NCI-H69 (cell line): ENCODE data around the gene CXXC1.
"Not testable (repeated sequence)": the region's sequence is repeated elsewhere in the genome, so short reads cannot be mapped to it uniquely, and the experiment has no call there.

Source experiments
- DNase-seq: peaks from one replicate; lab custom pipeline; 2025; lab: John Stamatoyannopoulos, UW

The CXXC1 gene

DNA sequence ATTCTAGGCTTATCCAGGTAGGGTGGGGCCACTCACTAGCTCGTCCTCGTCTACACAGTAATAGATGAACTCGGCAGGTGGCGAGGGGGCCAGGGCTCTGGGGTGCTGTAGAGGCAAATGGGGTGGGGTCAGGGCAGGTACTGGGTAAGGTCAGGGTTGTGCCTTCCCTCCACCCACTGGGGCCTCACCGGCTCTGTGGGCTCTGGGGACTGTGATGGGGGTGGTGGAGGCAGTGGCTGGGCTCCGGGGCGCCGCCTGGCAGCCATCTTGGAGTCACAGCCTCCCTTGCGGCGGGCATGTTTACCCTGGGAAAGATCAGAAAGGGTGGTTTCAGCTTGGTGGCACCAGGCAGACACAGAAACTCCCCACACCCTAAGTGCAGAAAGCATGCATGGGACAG is 12.6 kb downstream of the CXXC1 start:
- no peak for DNase-seq

- no peak for DNase-seq
Observed at GRCh38 chr18:50274044-50274442, 13.4 kb downstream of the CXXC1 start.

- DNase-seq, result no peak
Observed at GRCh38 chr18:50273203-50274043, 14.1 kb downstream of the CXXC1 start.

GRCh38 chr18:50272568-50272967 is 14.9 kb downstream of the CXXC1 start:
- DNase-seq, result no peak

- peak; percentile 30 for DNase-seq
Observed at GRCh38 chr18:50268022-50268747, 19.3 kb downstream of the CXXC1 start.

- DNase-seq, result peak; percentile 98
Observed at GRCh38 chr18:50266248-50266704, 21.2 kb downstream of the CXXC1 start, which contains the start of gene CFAP53. CFAP53 (minus strand) TSS chr18:50266495; CDS start chr18:50266404, 91 bp downstream.

- DNase-seq, result no peak
Observed at GRCh38 chr18:50262977-50263376, 24.5 kb downstream of the CXXC1 start.

DNA sequence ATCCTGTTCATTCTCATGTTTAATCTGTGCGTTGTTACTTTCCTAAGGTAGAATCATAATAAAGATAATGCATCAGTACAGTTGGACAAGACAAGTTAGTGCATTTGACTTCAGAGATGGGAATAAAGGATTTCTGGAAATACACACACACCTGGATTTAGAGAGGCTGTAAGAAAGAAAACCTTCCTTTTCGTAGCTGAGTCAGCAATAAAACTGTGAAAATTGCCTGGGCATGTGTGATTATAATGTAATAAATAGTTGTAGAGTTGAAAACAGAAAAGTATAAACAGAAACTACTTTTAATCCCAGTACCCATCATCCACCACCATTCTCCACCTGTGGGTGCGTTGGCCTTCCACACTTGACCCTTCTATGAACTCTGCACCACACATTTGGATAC is 36.6 kb downstream of the CXXC1 start:
- no peak for DNase-seq

DNA sequence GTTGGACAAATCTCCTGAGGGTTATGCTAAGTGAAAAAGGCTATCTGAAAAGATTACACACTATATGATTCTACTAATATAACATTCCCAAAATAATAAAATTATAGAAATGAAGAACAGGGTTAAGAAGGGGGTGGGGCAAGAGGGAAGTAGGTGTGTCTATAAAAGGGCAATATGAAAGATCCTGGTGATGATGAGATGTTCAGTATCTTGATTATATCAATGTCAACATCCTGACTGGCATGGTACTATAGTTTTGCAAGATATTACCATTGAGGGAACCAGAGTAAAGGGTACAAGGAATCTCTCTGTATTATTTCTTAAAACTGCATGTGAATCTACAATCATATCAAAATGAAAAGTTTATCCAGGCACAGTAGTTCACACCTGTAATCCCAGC is 37.9 kb downstream of the CXXC1 start:
- DNase-seq, result no peak

DNA sequence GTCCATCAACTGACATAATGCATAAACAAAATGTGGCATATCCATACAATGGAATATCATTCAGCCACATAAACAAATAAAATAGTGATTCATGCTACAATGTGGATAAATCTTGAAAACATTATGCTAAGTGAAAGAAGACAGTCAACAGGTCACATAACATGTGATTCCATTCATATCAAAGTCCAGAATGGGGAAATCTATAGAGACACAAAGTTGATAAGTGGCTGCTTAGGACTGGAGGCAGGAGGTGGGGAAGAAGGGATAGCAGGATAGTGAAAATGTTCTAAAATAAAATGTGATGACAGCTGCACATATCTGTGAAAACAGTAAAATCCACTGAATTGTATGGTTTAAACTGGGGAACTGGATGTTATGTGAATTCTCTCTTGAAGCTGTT is 39.9 kb downstream of the CXXC1 start:
- DNase-seq, result no peak

DNA sequence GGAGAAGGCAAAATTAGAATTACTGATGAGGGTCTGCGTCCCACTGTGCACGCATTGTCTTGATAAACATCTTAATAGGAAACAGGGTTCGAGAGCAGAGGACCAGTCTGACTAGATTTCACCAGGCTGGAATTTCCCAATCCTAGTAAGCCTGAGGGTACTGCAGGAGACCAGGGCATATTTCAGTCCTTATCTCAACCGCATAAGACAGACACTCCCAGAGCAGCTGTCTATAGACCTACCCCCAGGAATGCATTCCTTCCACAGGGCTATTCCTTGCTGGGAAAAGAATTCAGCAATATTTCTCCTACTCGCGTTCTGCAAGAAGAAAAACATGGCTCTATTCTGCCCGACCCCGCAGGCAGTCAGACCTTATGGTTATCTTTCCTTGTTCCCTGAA is 45.7 kb downstream of the CXXC1 start:
- not testable (repeated sequence) for DNase-seq

GRCh38 chr18:50240080-50240563 is 47.4 kb downstream of the CXXC1 start:
- peak; percentile 50 for DNase-seq

DNA sequence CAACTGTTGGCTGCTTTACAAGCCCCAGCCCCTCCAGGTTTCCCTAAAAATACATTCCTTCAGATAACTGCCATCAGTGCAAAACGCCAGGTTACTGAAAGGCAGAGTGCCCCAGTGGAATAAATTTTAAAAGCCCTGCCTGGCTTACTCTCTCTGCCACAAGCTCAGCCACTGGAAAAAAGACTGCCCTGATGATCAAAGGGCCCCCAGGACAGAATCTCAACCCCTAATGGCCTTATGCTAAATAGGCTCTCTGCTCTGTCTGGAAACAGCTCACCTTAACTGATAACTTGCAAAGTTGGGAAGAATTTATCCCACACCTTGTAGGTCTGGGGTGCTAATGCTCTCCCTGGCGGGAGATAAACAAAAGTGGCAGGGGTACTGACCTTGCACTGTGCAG is 55.1 kb downstream of the CXXC1 start:
- DNase-seq, result no peak
